ENCODE measurements around the gene TMEM167A. TPM values are rescaled to one million over a fixed set of nuclear protein-coding genes. Genes with fewer than 3 reads are reported as not detected.

The TMEM167A gene
- total RNA-seq, 1 donor from 2014 or later, result 45.0 TPM

- TF ChIP-seq CTCF (IDR thresholded peaks at IDR 0.05; ENCODE audit: insufficient read depth, low read length, severe bottlenecking), result no peak
- H3K4me3 ChIP-seq (ENCODE audit: low read depth, low read length), result no peak overlapping the region
- H3K27me3 ChIP-seq (ENCODE audit: control insufficient read depth, insufficient read depth, low read length), result no peaks in the 10 kb centered on the region
- DNase-seq (ENCODE audit: low read depth), result no peak
- no peaks in the 10 kb centered on the region for H3K36me3 ChIP-seq (ENCODE audit: control insufficient read depth, insufficient read depth, low read length)
- FAIRE-seq, result no peak
These were observed 43.2 kb downstream of the TMEM167A start for GRCh38 chr5:83034036-83034435.

GRCh38 chr5:83031381-83031780 is 45.8 kb downstream of the TMEM167A start:
- Histone ChIP-seq H3K36me3 (ENCODE audit: control insufficient read depth, insufficient read depth, low read length) (no peaks in the 10 kb centered on the region), H3K4me3 (ENCODE audit: low read depth, low read length) (no peak overlapping the region), H3K27me3 (ENCODE audit: control insufficient read depth, insufficient read depth, low read length) (no peaks in the 10 kb centered on the region)
- DNase-seq (ENCODE audit: low read depth), result no peak
- FAIRE-seq, result no peak
- no peak for TF ChIP-seq CTCF (IDR thresholded peaks at IDR 0.05; ENCODE audit: insufficient read depth, low read length, severe bottlenecking)

- H3K27me3 ChIP-seq (ENCODE audit: control insufficient read depth, insufficient read depth, low read length), result no peaks in the 10 kb centered on the region
- peak; percentile 60 for DNase-seq (ENCODE audit: low read depth)
- TF ChIP-seq CTCF (IDR thresholded peaks at IDR 0.05; ENCODE audit: insufficient read depth, low read length, severe bottlenecking), result no peak
- FAIRE-seq, result no peak
- H3K36me3 ChIP-seq (ENCODE audit: control insufficient read depth, insufficient read depth, low read length), result no peaks in the 10 kb centered on the region
- H3K4me3 ChIP-seq (ENCODE audit: low read depth, low read length), result no peak overlapping the region
These were observed 47.3 kb downstream of the TMEM167A start for GRCh38 chr5:83029912-83030311.

GRCh38 chr5:83026930-83027687 is 50.1 kb downstream of the TMEM167A start:
- FAIRE-seq, result no peak
- no peak for TF ChIP-seq CTCF (IDR thresholded peaks at IDR 0.05; ENCODE audit: insufficient read depth, low read length, severe bottlenecking)
- Histone ChIP-seq H3K36me3 (ENCODE audit: control insufficient read depth, insufficient read depth, low read length) (no peaks in the 10 kb centered on the region), H3K4me3 (ENCODE audit: low read depth, low read length) (no peak overlapping the region), H3K27me3 (ENCODE audit: control insufficient read depth, insufficient read depth, low read length) (no peaks in the 10 kb centered on the region)
- no peak for DNase-seq (ENCODE audit: low read depth)

GRCh38 chr5:83026516-83026915 is 50.7 kb downstream of the TMEM167A start:
- DNase-seq (ENCODE audit: low read depth), result no peak
- FAIRE-seq, result no peak
- no peaks in the 10 kb centered on the region for H3K36me3 ChIP-seq (ENCODE audit: control insufficient read depth, insufficient read depth, low read length)
- H3K4me3 ChIP-seq (ENCODE audit: low read depth, low read length), result no peak overlapping the region
- TF ChIP-seq CTCF (IDR thresholded peaks at IDR 0.05; ENCODE audit: insufficient read depth, low read length, severe bottlenecking), result no peak
- H3K27me3 ChIP-seq (ENCODE audit: control insufficient read depth, insufficient read depth, low read length), result no peaks in the 10 kb centered on the region

Data from bronchial epithelial cell (primary cell).